IMR-90 (cell line): Measurements from ENCODE around the gene ALDH7A1. TPM values are rescaled to one million over a fixed set of nuclear protein-coding genes. Genes with fewer than 3 reads are reported as not detected.

Experiments
- ATAC-seq: fragments of 200-7000 bp; cut with Tn5 transposase; 2 replicates; pipeline ENCODE4 v1.9.1; 2020; ENCODE audit warnings: low read depth, mild to moderate bottlenecking, moderate library complexity
- BruUV-seq: library from RNA; stranded (reverse); fragments of 400-500 nt; replicated peaks from 2 replicates; lab custom pipeline; 2021; lab: Mats Ljungman, UMichigan
- CTCF ChIA-PET: fragments of 300-600 bp; formaldehyde crosslinking; extraction: SDS; loops from one replicate; lab custom pipeline; 2021; ENCODE audit warnings: antibody characterized with exemption; lab: Yijun Ruan, JAX
- POLR2A ChIA-PET: fragments of 300-600 bp; sonication (Branson Sonifier 250); formaldehyde crosslinking; loops from one replicate; lab custom pipeline; 2022; ENCODE audit warnings: antibody characterized with exemption; ENCODE audit not compliant: unreplicated experiment; lab: Charles Lee
- DNase-seq: peaks from one replicate; pipeline ENCODE4 v3.0.0; 2013
- H2AFZ ChIP-seq: replicated peaks from 2 replicates; pipeline ENCODE3; 2013; ENCODE audit warnings: low read length, mild to moderate bottlenecking; ENCODE audit not compliant: poor library complexity
- H2AK5ac ChIP-seq: 2 replicates; pipeline ENCODE4 v1.6.1; 2013; ENCODE audit warnings: low read depth, low read length, inconsistent platforms
- H2AK9ac ChIP-seq: replicated peaks from 2 replicates; pipeline ENCODE3; 2013; ENCODE audit warnings: mild to moderate bottlenecking, low read depth, low read length, moderate library complexity; ENCODE audit not compliant: poor library complexity
- H2BK120ac ChIP-seq: 2 replicates; pipeline ENCODE4 v1.6.1; 2013; ENCODE audit warnings: low read depth, low read length, inconsistent platforms
- H2BK15ac ChIP-seq: 3 replicates; pipeline ENCODE4 v1.6.1; 2013; ENCODE audit warnings: low read depth, low read length, inconsistent platforms
- H2BK20ac ChIP-seq: 2 replicates; pipeline ENCODE4 v1.6.1; 2013; ENCODE audit warnings: low read depth, mild to moderate bottlenecking, inconsistent platforms, low read length, moderate library complexity
- H2BK5ac ChIP-seq: 2 replicates; pipeline ENCODE4 v1.6.1; 2013; ENCODE audit warnings: mild to moderate bottlenecking, low read depth, low read length, inconsistent platforms; ENCODE audit not compliant: poor library complexity, severe bottlenecking
- H3K14ac ChIP-seq: replicated peaks from 2 replicates; pipeline ENCODE4 v1.6.1; 2013; ENCODE audit warnings: low read depth, low read length, inconsistent platforms
- H3K18ac ChIP-seq: 2 replicates; pipeline ENCODE4 v1.6.1; 2013; ENCODE audit warnings: low read depth, low read length, control low read depth
- H3K23ac ChIP-seq: 2 replicates; pipeline ENCODE4 v1.6.1; 2013; ENCODE audit warnings: low read depth, low read length, inconsistent platforms
- H3K27ac ChIP-seq: 2 replicates; pipeline ENCODE4 v1.5.1; 2013; ENCODE audit warnings: mild to moderate bottlenecking, control low read depth, low read length; ENCODE audit not compliant: insufficient read depth
- H3K27me3 ChIP-seq: 2 replicates; pipeline ENCODE4 v1.6.1; 2013; ENCODE audit warnings: low read length; ENCODE audit not compliant: control insufficient read depth, insufficient read depth
- H3K36me3 ChIP-seq: 2 replicates; pipeline ENCODE4 v1.6.1; 2013; ENCODE audit warnings: low read length, mixed read lengths; ENCODE audit not compliant: control insufficient read depth, insufficient read depth
- H3K4ac ChIP-seq: 2 replicates; pipeline ENCODE4 v1.6.1; 2013; ENCODE audit warnings: low read depth, low read length, inconsistent platforms
- H3K4me1 ChIP-seq: 2 replicates; pipeline ENCODE4 v1.6.1; 2013; ENCODE audit warnings: low read length, mixed read lengths; ENCODE audit not compliant: control insufficient read depth, insufficient read depth
- H3K4me2 ChIP-seq: 2 replicates; pipeline ENCODE4 v1.6.1; 2013; ENCODE audit warnings: low read depth, mild to moderate bottlenecking, control low read depth, low read length, moderate library complexity
- H3K4me3 ChIP-seq: 2 replicates; pipeline ENCODE4 v1.5.1; 2013; ENCODE audit warnings: low read depth, mild to moderate bottlenecking, control low read depth, low read length, moderate library complexity; ENCODE audit not compliant: insufficient read depth
- H3K56ac ChIP-seq: 2 replicates; pipeline ENCODE4 v1.6.1; 2013; ENCODE audit warnings: low read length, inconsistent platforms; ENCODE audit not compliant: insufficient read depth; ENCODE audit errors: extremely low read depth
- H3K79me1 ChIP-seq, 2 experiments: 2 replicates each; pipeline ENCODE4 v1.6.1; 2013; ENCODE audit warnings: low read length in 2 of 2, inconsistent platforms in 1 of 2, low read depth in 1 of 2
- H3K9ac ChIP-seq: 2 replicates; pipeline ENCODE4 v1.6.1; 2013; ENCODE audit warnings: low read depth, low read length, control low read depth
- H3K9me1 ChIP-seq: 2 replicates; pipeline ENCODE4 v1.6.1; 2013; ENCODE audit warnings: low read length, inconsistent platforms; ENCODE audit not compliant: insufficient read depth
- H3K9me3 ChIP-seq: 2 replicates; pipeline ENCODE4 v1.6.1; 2013; ENCODE audit warnings: low read length; ENCODE audit not compliant: control insufficient read depth, insufficient read depth
- H4K20me1 ChIP-seq: 2 replicates; pipeline ENCODE4 v1.6.1; 2013; ENCODE audit warnings: low read length, inconsistent platforms; ENCODE audit not compliant: insufficient read depth
- H4K5ac ChIP-seq: 2 replicates; pipeline ENCODE4 v1.6.1; 2013; ENCODE audit warnings: mild to moderate bottlenecking, low read depth, low read length, control low read depth
- H4K8ac ChIP-seq, 2 experiments: 2 replicates each; pipeline ENCODE4 v1.6.1; 2013; ENCODE audit warnings: low read depth in 2 of 2, low read length in 2 of 2, control low read depth in 1 of 2, inconsistent platforms in 1 of 2
- H4K91ac ChIP-seq: 2 replicates; pipeline ENCODE4 v1.6.1; 2013; ENCODE audit warnings: low read depth, low read length, inconsistent platforms; ENCODE audit not compliant: insufficient read depth
- BHLHE40 ChIP-seq: fragments of 150-350 bp; IDR thresholded peaks from 2 replicates; pipeline ENCODE4 v1.6.1; 2016; ENCODE audit warnings: mild to moderate bottlenecking, low read depth, low read length
- CEBPB ChIP-seq: IDR thresholded peaks from 2 replicates; pipeline ENCODE4 v1.6.1; 2012; ENCODE audit warnings: low read depth, low read length, improper control_type of control experiment
- CHD1 ChIP-seq: IDR thresholded peaks from 2 replicates; pipeline ENCODE4 v1.6.1; 2012; ENCODE audit warnings: low read depth, low read length, improper control_type of control experiment
- FOS ChIP-seq: fragments of 150-350 bp; IDR thresholded peaks from 2 replicates; pipeline ENCODE4 v1.6.1; 2016; ENCODE audit warnings: low read depth, low read length
- MAFK ChIP-seq: IDR thresholded peaks from 2 replicates; pipeline ENCODE4 v1.6.1; 2012; ENCODE audit warnings: low read depth, low read length, improper control_type of control experiment
- MAZ ChIP-seq: IDR thresholded peaks from 2 replicates; pipeline ENCODE4 v1.6.1; 2012; ENCODE audit warnings: low read depth, mild to moderate bottlenecking, low read length, improper control_type of control experiment, moderate library complexity, borderline replicate concordance
- MXI1 ChIP-seq: IDR thresholded peaks from 2 replicates; pipeline ENCODE4 v1.6.1; 2012; ENCODE audit warnings: low read depth, mild to moderate bottlenecking, low read length, moderate library complexity, borderline replicate concordance
- NFE2L2 ChIP-seq: fragments of 150-350 bp; IDR thresholded peaks from 2 replicates; pipeline ENCODE4 v1.6.1; 2016; ENCODE audit warnings: low read depth, mild to moderate bottlenecking, low read length
- POLR2A ChIP-seq: IDR thresholded peaks from 2 replicates; pipeline ENCODE4 v1.6.1; 2012; ENCODE audit warnings: mild to moderate bottlenecking, low read depth, low read length
- RAD21 ChIP-seq: IDR thresholded peaks from 2 replicates; pipeline ENCODE4 v1.6.1; 2012; ENCODE audit warnings: low read length, improper control_type of control experiment
- RCOR1 ChIP-seq: IDR thresholded peaks from 2 replicates; pipeline ENCODE4 v1.6.1; 2012; ENCODE audit warnings: mild to moderate bottlenecking, low read length, improper control_type of control experiment; ENCODE audit not compliant: insufficient replicate concordance
- RFX5 ChIP-seq: IDR thresholded peaks from 2 replicates; pipeline ENCODE4 v1.8.0; 2012; ENCODE audit warnings: low read depth, mild to moderate bottlenecking, low read length, moderate library complexity
- SMC3 ChIP-seq: fragments of 150-350 bp; IDR thresholded peaks from 2 replicates; pipeline ENCODE4 v1.6.1; 2016; ENCODE audit warnings: low read depth, mild to moderate bottlenecking, antibody characterized with exemption, low read length, moderate library complexity
- WGBS, 2 experiments: methylation state at CpG; one replicate each; pipeline versions ENCODE4 v1.1.5 to v1.1.7; 2013; ENCODE audit warnings: missing lambda C conversion rate in 2 of 2; ENCODE audit not compliant: insufficient read length in 1 of 2; ENCODE audit errors: extremely low coverage in 2 of 2; 5-methylcytosine and 5-hydroxymethylcytosine counted together
- dilution Hi-C: fragments of 300-500 bp; cut with HindIII; formaldehyde crosslinking; loops from one replicate; pipeline ENCODE4 v1.14.3; 2018; ENCODE audit warnings: low sequenced_read_pairs; ENCODE audit not compliant: unreplicated experiment
- in situ Hi-C: fragments of 300-500 bp; cut with MboI; formaldehyde crosslinking; loops from 3 replicates; pipeline ENCODE4 v1.14.3; 2019; ENCODE audit warnings: low sequenced_read_pairs, inconsistent platforms, mixed read lengths
- intact Hi-C: fragments of 100-400 bp; cut with micrococcal nuclease; formaldehyde crosslinking; loops from 2 replicates; pipeline ENCODE4 v1.10.0; 2022
- polyA plus RNA-seq, 3 experiments: library from polyadenylated mRNA; depleted of rRNA; stranded (reverse); fragments of >200 nt; gene quantifications; 2 replicates each; pipeline ENCODE4 v1.2.3, GENCODE V29; 2012; ENCODE audit warnings: low replicate concordance in 1 of 3
- total RNA-seq: library from RNA; depleted of rRNA; stranded (reverse); fragments of >200 nt; gene quantifications from 2 replicates; pipeline ENCODE4 v1.2.3, GENCODE V29; 2012
- TF ChIP-seq, protein P1 (sequence below): conservative IDR thresholded peaks from 2 replicates; pipeline ENCODE4 v1.5.1; 2012; ENCODE audit warnings: mild to moderate bottlenecking, low read depth, low read length, improper control_type of control experiment

Gene ALDH7A1
- total and polyA plus RNA-seq, 2 of the 4 experiments (the other 2 are of a cell fraction) = 40.9 to 62.2 TPM

DNA sequence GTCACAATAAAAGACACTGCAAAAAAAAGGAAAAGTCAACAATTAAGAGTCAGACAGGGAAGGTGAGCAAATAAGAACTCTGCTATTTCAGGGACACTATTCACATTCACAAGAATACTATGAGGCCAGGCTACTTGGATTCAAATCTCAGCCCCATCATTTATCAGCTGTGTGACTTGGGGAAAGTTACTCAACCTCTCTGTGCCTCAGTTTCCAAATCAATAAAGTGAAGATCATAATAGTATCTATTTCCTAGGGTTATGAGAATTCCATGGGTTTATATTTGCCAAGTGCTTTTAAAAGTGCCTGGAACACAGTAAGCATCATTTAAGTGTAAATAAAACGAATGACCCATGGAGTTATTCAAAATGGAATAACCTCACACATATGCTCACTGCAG lies 56.4 kb downstream of the ALDH7A1 start:
- TF ChIP-seq MAFK (no peak), FOS (no peak), RCOR1 (no peak), CEBPB (no peak), CHD1 (no peak), SMC3 (no peak), BHLHE40 (no peak), RFX5 (no peak), MAZ (no peak), MXI1 (no peak), POLR2A (no peak), NFE2L2 (no peak), RAD21 (no peak)
- TF ChIP-seq, protein P1, sequence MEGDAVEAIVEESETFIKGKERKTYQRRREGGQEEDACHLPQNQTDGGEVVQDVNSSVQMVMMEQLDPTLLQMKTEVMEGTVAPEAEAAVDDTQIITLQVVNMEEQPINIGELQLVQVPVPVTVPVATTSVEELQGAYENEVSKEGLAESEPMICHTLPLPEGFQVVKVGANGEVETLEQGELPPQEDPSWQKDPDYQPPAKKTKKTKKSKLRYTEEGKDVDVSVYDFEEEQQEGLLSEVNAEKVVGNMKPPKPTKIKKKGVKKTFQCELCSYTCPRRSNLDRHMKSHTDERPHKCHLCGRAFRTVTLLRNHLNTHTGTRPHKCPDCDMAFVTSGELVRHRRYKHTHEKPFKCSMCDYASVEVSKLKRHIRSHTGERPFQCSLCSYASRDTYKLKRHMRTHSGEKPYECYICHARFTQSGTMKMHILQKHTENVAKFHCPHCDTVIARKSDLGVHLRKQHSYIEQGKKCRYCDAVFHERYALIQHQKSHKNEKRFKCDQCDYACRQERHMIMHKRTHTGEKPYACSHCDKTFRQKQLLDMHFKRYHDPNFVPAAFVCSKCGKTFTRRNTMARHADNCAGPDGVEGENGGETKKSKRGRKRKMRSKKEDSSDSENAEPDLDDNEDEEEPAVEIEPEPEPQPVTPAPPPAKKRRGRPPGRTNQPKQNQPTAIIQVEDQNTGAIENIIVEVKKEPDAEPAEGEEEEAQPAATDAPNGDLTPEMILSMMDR = no peak
- no peak overlapping the region for H3K27ac ChIP-seq
- no peak overlapping the region for H4K91ac ChIP-seq
- no peak overlapping the region for H3K23ac ChIP-seq
- BruUV-seq = no TSS peak
- H3K36me3 ChIP-seq = no peaks in the 10 kb centered on the region
- H2AK9ac ChIP-seq = no peak overlapping the region
- no peak overlapping the region for H3K56ac ChIP-seq
- no peak overlapping the region for H2BK15ac ChIP-seq
- intact Hi-C loops = loop anchor here (2.0 to 5.0 kb wide), 3 partner anchors 56 to 551 kb away; partner anchors contain the start of genes ALDH7A1 and GRAMD2B
- H4K20me1 ChIP-seq = no peaks in the 10 kb centered on the region
- H3K4ac ChIP-seq = no peak overlapping the region
- no peak overlapping the region for H3K4me3 ChIP-seq
- ChIA-PET POLR2A (no interaction called here), CTCF (interaction anchor here (0.6 to 2.9 kb wide), 5 partner anchors 8 to 200 kb away, joined by 3 to 13 read pairs (median 4); no protein-coding TSS in a partner anchor)
- H4K8ac ChIP-seq = 0 out of 4 replicates have a peak overlapping the region, but pooled peaks of 1 of the 2 experiments have one; percentile 51
- ATAC-seq (no peak), DNase-seq (no peak)
- in situ Hi-C loops = loop anchor here (5.0 kb wide), 1 partner anchor 191 kb away; no protein-coding TSS in a partner anchor
- no peak overlapping the region for H2AFZ ChIP-seq
- H3K4me1 ChIP-seq = peaks cover 7% of the 10 kb centered on the region
- H3K79me1 ChIP-seq = no peaks in the 10 kb centered on the region
- no peaks in the 10 kb centered on the region for H3K9me3 ChIP-seq
- no peaks in the 10 kb centered on the region for H3K27me3 ChIP-seq
- peaks cover 11% of the 10 kb centered on the region for H3K9me1 ChIP-seq
- no peak overlapping the region for H3K14ac ChIP-seq
- no peak overlapping the region for H2AK5ac ChIP-seq
- H2BK5ac ChIP-seq = no peak overlapping the region
- no peak overlapping the region for H3K9ac ChIP-seq
- no peak overlapping the region for H3K4me2 ChIP-seq
- dilution Hi-C loops = no loop called here
- no CpG with 5 or more reads among the region's 1 CpG for WGBS, 2 experiments
- no peak overlapping the region for H3K18ac ChIP-seq
- peak overlapping the region; percentile 47; the same call in 1 of the 2 replicates for H2BK20ac ChIP-seq
- H4K5ac ChIP-seq = no peak overlapping the region
- H2BK120ac ChIP-seq = no peak overlapping the region; the same call in 1 of the 2 replicates
